Stimulated activated CD8-positive, alpha-beta memory T cell treated with anti-CD3 and anti-CD28 coated beads, Interleukin-7, amount 100 ng/mL, for 4 hours (primary cell): ENCODE results near the gene GNPTAB.

Source experiments
- DNase-seq, 2 donors: peaks; one replicate each; pipeline ENCODE4 v3.0.0-alpha.2; 2020; ENCODE audit warnings: low read depth in 2 of 2

Gene GNPTAB

GRCh38 chr12:101772012-101772775 is 58.6 kb downstream of the GNPTAB start:
- DNase-seq: no peak

DNA sequence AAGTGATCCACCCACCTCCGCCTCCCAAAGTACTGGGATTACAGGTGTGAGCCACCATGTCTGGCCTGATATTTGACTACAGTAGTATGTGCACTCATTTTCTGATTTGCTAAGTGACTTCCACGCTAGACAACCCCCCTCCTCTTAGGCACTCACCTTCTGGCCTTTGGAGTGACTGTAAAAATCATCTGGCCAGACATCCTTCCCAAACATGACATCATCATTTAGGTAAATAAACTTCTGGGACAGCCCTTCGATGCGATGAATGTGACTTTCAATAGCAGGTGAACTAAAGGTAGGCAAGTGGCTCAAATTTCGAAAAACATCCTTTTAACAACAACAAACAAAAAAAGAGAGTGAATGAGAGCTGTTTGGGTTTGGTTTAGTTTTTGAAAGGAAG is 60.9 kb downstream of the GNPTAB start:
- no peak for DNase-seq

DNA sequence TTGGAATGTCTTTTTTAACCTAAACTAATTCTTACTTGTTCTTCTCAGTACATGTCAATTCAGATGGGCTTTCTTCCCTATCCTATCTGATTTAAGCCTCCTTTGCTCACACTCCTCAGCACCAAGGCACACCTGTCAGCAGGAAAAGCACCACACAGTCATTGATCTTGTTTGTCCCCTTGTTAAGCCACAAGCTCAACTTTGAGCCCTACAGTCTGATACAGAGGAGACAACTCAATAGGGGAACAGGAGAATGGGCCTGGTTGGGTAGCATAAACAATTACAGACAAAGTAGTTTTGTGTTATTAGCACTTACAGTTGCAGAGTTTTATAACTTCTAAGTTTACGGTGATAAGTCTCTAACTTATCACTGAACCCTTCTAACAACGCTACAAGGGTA is 62.0 kb downstream of the GNPTAB start:
- no peak for DNase-seq

DNA sequence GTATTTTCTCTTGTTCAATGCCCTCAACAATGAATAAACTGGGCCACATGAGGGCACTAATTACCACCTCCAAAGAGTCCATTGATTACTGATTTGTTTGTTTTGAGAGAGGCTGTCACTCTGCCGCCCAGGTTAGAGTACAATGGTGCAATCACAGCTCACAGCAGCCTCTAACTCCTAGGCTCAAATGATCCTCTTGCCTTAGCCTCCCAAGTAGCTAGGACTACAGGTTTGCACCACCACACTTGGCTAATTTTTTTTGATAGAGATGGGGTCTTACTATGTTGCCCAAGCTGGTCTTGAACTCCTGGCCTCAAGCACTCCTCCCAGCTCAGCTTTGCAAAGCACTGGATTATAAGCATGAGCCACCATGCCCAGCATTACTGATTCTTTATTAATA is 63.2 kb downstream of the GNPTAB start:
- no peak for DNase-seq

DNA sequence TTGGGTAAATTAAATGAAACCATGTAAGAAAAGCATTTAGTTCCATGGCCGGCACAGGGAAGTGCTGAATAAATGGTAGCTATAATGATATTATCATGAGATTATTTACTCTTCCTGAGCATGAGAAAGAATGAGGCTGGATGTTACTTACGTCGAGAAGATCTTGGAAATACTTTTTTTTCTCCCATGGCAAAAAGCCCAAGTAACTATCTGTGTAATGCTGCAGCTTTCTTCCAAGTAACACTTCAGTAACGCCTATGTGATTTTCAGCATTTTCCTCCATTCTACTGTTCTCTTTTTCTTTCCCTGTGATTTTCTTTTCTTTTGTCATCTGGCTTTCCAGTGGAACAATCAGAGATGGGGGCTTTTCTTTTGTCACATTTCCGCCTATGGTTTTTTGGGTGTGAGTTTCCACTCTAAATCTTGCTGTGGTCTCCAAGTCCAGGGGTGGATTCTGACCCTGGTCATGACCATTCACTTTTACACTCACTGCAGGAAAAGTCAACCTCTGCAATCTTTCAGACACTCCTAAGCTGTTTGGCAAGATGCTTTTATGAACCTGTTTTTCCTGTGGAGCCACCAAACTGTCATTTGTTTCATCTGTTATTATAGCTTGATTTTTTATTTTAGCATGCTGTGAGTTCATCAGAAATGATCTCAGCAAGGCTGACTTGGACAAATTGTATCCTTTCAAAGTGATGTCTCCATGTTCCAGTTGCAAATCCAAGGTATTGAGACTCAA is 66.5 kb downstream of the GNPTAB start:
- no peak for DNase-seq

- no peak for DNase-seq
Measured at GRCh38 chr12:101763246-101763931, 67.4 kb downstream of the GNPTAB start.

DNA sequence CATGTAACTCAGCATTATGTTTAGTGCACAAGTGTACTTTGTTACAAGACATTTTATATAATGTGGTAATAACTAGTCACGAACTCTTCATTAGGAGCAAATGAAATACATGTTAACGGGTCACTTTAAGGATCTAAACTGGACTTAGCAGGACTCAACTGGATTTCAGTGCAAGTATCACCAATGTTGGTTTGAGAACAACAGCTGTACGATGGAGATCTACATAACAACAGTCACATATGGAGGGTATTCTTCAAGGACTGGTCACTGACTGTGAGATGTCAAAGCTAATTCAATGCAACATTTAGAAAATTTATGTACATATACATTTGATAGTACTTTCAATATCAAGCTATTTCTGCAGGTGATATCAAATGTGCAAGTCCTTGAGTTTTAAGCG is 69.0 kb downstream of the GNPTAB start:
- no peak for DNase-seq

DNA sequence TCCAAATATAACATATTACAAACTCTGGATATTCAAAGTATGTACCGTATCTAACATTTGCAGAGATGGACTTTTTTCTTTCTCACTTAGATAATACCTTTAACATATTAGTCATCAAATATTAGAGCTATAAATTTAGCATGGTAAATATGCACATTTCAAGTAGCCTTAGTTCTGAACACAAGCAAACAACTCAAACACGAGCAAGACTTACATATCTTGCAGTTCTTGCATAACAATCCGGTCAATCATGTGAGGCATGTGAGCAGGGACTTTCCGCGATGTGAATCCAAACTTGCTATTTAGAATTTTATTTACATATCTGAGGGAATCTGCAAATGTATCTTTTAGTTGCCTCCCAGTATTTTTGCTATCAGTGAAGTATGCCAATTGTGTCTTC is 69.4 kb downstream of the GNPTAB start:
- DNase-seq: no peak

DNA sequence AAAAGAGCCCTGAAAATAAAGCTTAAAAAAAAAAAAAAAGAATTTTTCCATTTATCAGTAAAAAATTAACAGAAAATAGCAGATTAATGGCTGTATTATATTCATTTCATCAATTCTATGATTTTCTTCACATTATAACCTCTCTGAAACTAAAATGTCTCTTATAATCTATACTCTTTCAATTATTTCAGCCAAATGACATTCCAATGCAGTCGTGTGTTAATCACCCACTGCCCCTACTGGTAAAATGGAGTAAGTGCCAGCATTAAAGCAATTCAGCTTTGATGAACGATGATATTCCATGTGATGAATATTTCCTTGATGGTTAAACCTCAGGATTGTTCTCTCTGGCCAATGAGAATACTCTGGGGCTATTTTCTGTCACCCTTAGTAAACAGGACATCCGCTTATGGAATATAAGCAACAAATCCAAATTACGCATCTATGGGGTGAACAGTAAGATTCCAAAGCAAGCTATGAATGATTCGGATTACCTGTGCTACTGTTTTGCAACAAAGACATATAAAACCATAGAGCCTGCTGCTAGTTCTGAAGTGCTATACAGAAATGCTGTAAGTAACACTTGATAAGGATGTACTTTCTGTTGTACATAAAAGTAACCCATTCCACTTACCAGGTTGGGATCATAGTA is 71.2 kb downstream of the GNPTAB start:
- DNase-seq: no peak

- no peak for DNase-seq
Measured at GRCh38 chr12:101750152-101750551, 80.6 kb downstream of the GNPTAB start.

- DNase-seq: no peak
Measured at GRCh38 chr12:101749657-101750056, 81.1 kb downstream of the GNPTAB start.

GRCh38 chr12:101748907-101749306 is 81.9 kb downstream of the GNPTAB start:
- DNase-seq: no peak

DNA sequence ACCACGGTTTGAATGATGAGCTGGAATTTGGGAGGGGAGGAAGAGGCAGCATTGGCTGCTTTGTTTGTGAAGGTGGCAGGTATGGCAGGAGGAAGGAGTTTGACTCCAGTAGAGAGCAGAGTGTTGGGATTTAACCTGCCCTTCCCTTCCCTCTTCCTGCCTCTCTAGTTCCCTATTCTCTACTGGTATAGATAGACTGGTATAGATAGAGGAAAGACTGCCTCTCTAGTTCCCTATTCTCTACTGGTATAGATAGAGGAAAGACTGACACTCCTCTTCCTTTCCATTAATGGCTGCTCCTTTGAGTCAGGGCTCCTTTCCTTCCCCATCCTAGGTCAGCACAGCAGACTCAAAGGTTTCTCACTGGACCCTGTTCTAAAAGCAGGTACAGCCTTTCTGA is 83.1 kb downstream of the GNPTAB start:
- DNase-seq: no peak

GRCh38 chr12:101746661-101747060 is 84.1 kb downstream of the GNPTAB start:
- DNase-seq: no peak

DNA sequence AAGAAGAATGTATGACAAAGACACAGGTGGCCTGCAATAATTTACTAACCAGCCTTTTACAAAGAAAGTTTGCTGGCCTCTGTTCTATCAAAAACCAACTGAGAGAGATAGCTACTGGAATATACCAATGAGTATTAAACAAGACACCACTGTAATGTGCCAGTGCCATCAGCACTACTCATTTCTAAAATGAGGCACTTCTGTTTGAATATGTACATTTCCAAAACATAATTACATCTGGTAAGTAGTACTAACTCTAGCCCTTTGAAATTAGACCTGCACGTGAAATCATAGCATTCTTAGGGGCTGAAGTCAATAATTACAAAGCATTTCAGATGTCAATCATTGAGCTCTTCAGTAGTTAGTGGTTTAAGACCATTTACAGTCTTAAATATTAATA is 84.6 kb downstream of the GNPTAB start:
- no peak for DNase-seq

GRCh38 chr12:101745481-101745880 is 85.3 kb downstream of the GNPTAB start:
- no peak for DNase-seq

GRCh38 chr12:101743724-101744472 is 86.9 kb downstream of the GNPTAB start:
- DNase-seq: peak in 1 of 2 donors; percentile 8

- no peak for DNase-seq
Measured at GRCh38 chr12:101743242-101743641, 87.5 kb downstream of the GNPTAB start.

GRCh38 chr12:101740980-101741379 is 89.8 kb downstream of the GNPTAB start:
- no peak for DNase-seq

DNA sequence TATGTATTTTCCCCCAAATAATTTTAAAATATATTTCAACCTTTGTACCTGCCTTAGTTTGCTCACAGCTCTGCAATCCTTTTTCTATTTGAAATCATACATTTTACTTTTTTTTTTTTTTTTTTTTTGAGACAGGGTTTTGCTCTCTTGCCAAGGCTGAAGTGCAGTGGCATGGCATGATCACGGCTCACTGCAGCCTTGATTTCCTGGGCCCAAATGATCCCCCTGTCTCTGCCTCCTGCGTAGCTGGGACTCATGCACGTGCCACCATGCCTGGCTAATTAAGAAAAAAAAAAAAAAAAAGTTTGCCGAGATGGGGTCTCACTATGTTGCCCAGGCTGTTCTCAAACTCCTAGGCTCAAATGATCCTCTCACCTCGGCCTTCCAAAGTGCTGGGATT is 90.2 kb downstream of the GNPTAB start:
- no peak for DNase-seq

GRCh38 chr12:101738920-101739665 is 91.7 kb downstream of the GNPTAB start, which contains the start of gene SYCP3:
SYCP3 (minus strand) TSS chr12:101739462; CDS start chr12:101737935, 1,527 bp downstream.
- no peak for DNase-seq
